Endothelial cell of umbilical vein (primary cell): ENCODE measurements around the gene ZNF330. TPM values are rescaled to one million over a fixed set of nuclear protein-coding genes. Genes with fewer than 3 reads are reported as not detected.

ENCODE experiments used
- BruUV-seq: library from RNA; stranded (reverse); fragments of 400-500 nt; replicated peaks from 2 replicates; lab custom pipeline; 2021; lab: Mats Ljungman, UMichigan
- CTCF ChIA-PET: fragments of 300-600, 350-600 bp; sonication (Branson Sonifier 250); formaldehyde crosslinking; loops from one replicate; lab custom pipeline; 2021; ENCODE audit warnings: antibody characterized with exemption, inconsistent platforms; lab: Charles Lee
- POLR2A ChIA-PET: fragments of 300-600, 350-600 bp; sonication (Branson Sonifier 250); formaldehyde crosslinking; loops from one replicate; lab custom pipeline; 2021; ENCODE audit warnings: antibody characterized with exemption, inconsistent platforms; lab: Charles Lee
- DNase-seq: peaks from one replicate; pipeline ENCODE4 v3.0.0-alpha.2; 2011; ENCODE audit warnings: low read depth, low spot score
- FAIRE-seq: peaks from 2 replicates; lab custom pipeline; 2011; peaks lifted over from hg19 to GRCh38; lab: Jason Lieb, UNC
- H2AFZ ChIP-seq: 2 replicates; pipeline ENCODE4 v1.6.0; 2012; ENCODE audit warnings: low read depth, low read length, control low read depth, inconsistent platforms
- H3K27ac ChIP-seq: 2 replicates; pipeline ENCODE4 v1.5.1; 2011; ENCODE audit warnings: low read depth, mild to moderate bottlenecking, control low read depth, low read length, moderate library complexity; ENCODE audit not compliant: insufficient read depth
- H3K27me3 ChIP-seq, 2 experiments: 2 replicates each; pipeline versions ENCODE4 v1.6.0 to v1.6.1; 2011; ENCODE audit warnings: low read length in 2 of 2, mixed read lengths in 1 of 2; ENCODE audit not compliant: control insufficient read depth in 2 of 2, insufficient read depth in 2 of 2
- H3K36me3 ChIP-seq, 2 experiments: 2 replicates in 1 of 2; 3 replicates in 1 of 2; pipeline ENCODE4 v1.5.1; 2011; ENCODE audit warnings: low read length in 2 of 2, mild to moderate bottlenecking in 1 of 2, moderate library complexity in 1 of 2; ENCODE audit not compliant: control insufficient read depth in 2 of 2, insufficient read depth in 2 of 2; ENCODE audit errors: extremely low read depth in 1 of 2
- H3K4me1 ChIP-seq: 3 replicates; pipeline ENCODE4 v1.5.1; 2011; ENCODE audit warnings: mild to moderate bottlenecking, low read length; ENCODE audit not compliant: control insufficient read depth, insufficient read depth; ENCODE audit errors: extremely low read depth
- H3K4me2 ChIP-seq: 2 replicates; pipeline ENCODE4 v1.6.1; 2011; ENCODE audit warnings: low read length, control low read depth, mixed read lengths; ENCODE audit not compliant: insufficient read depth
- H3K4me3 ChIP-seq, 3 experiments: fragments of 200-600 bp in 1 of 3; sonication (generic), shearing (Covaris generic) in 1 of 3; replicated peaks in 1 of 3; 2 replicates each; pipeline ENCODE4 v1.5.1; 2011 to 2016; ENCODE audit warnings: control low read depth in 3 of 3, low read length in 3 of 3, mild to moderate bottlenecking in 2 of 3, inconsistent platforms in 1 of 3, low read depth in 1 of 3, moderate library complexity in 1 of 3; ENCODE audit not compliant: insufficient read depth in 1 of 3
- H3K79me2 ChIP-seq: 2 replicates; pipeline ENCODE4 v1.6.0; 2012; ENCODE audit warnings: low read length, inconsistent platforms; ENCODE audit not compliant: control insufficient read depth, insufficient read depth
- H3K9ac ChIP-seq: replicated peaks from 2 replicates; pipeline ENCODE3; 2011; ENCODE audit warnings: low read length, control low read depth; ENCODE audit not compliant: insufficient read depth; ENCODE audit errors: extremely low read depth
- H3K9me1 ChIP-seq: replicated peaks from 3 replicates; pipeline ENCODE4 v1.6.0; 2011; ENCODE audit warnings: mild to moderate bottlenecking, low read length; ENCODE audit not compliant: control insufficient read depth, insufficient read depth; ENCODE audit errors: extremely low read depth
- H3K9me3 ChIP-seq: replicated peaks from 2 replicates; pipeline ENCODE4 v1.5.1; 2012; ENCODE audit warnings: low read length, inconsistent platforms; ENCODE audit not compliant: control insufficient read depth, insufficient read depth
- H4K20me1 ChIP-seq: replicated peaks from 2 replicates; pipeline ENCODE3; 2011; ENCODE audit warnings: mild to moderate bottlenecking, low read length; ENCODE audit not compliant: control insufficient read depth, insufficient read depth; ENCODE audit errors: extremely low read depth
- FOS ChIP-seq: IDR thresholded peaks from 2 replicates; pipeline ENCODE4 v1.6.1; 2011; ENCODE audit warnings: mild to moderate bottlenecking, low read length, moderate library complexity, borderline replicate concordance; ENCODE audit not compliant: insufficient read depth
- GATA2 ChIP-seq: IDR thresholded peaks from 2 replicates; pipeline ENCODE4 v1.7.0; 2011; ENCODE audit warnings: low read depth, mild to moderate bottlenecking, moderate library complexity, mixed read lengths, low read length; ENCODE audit not compliant: insufficient read length, insufficient read depth
- JUN ChIP-seq: IDR thresholded peaks from 2 replicates; pipeline ENCODE4 v1.6.1; 2011; ENCODE audit warnings: borderline replicate concordance, low read depth; ENCODE audit not compliant: insufficient read length, insufficient read depth
- MYC ChIP-seq: IDR thresholded peaks from one replicate; pipeline ENCODE4 v1.6.1; 2011; ENCODE audit warnings: mild to moderate bottlenecking, low read depth, low read length
- POLR2A ChIP-seq: IDR thresholded peaks from 2 replicates; pipeline ENCODE4 v1.6.1; 2012; ENCODE audit warnings: low read depth, mild to moderate bottlenecking, control low read depth, low read length
- POLR2AphosphoS5 ChIP-seq: IDR thresholded peaks from 2 replicates; pipeline ENCODE4 v1.6.1; 2012; ENCODE audit warnings: low read depth, mild to moderate bottlenecking, control low read depth, low read length, moderate library complexity; ENCODE audit not compliant: insufficient read depth
- dilution Hi-C: fragments of 300-500 bp; cut with MboI; formaldehyde crosslinking; loops from one replicate; pipeline ENCODE4 v1.15.0; 2019; ENCODE audit warnings: low sequenced_read_pairs; ENCODE audit not compliant: extremely low pct_ligation_motif_present
- intact Hi-C: fragments of 100-400 bp; cut with micrococcal nuclease; formaldehyde crosslinking; loops from one replicate; pipeline ENCODE4 v1.10.0; 2022
- polyA plus RNA-seq, 4 experiments: library from polyadenylated mRNA; depleted of rRNA in 3 of 4; stranded (reverse) in 3 of 4; unstranded in 1 of 4; fragments of >200 nt; gene quantifications; 2 replicates each; pipeline versions ENCODE4 v1.2.1 to v1.2.3, GENCODE V29; 2011 to 2012; ENCODE audit warnings: missing spikeins in 1 of 4
- total RNA-seq: library from RNA; stranded (reverse); gene quantifications from 2 replicates; pipeline ENCODE4 v1.2.3, GENCODE V29; 2021
- TF ChIP-seq, protein P1 (sequence below): IDR thresholded peaks from 2 replicates; pipeline ENCODE4 v1.6.1; 2011; ENCODE audit not compliant: insufficient read depth, insufficient read length
- TF ChIP-seq, protein P2 (sequence below), 2 donors: IDR thresholded peaks; 1 replicate in 1 of 2; 2 replicates in 1 of 2; pipeline ENCODE4 v1.5.1; 2011; ENCODE audit warnings: low read length in 2 of 2, mild to moderate bottlenecking in 2 of 2, moderate library complexity in 2 of 2, control low read depth in 1 of 2, inconsistent platforms in 1 of 2, low read depth in 1 of 2; ENCODE audit not compliant: insufficient read depth in 1 of 2; ENCODE audit errors: extremely low read depth in 1 of 2

ZNF330 gene
- total and polyA plus RNA-seq, 2 donors (not counting 3 experiments of a cell fraction or from before 2014, with no cell fraction given): 15.5 to 31.0 TPM

GRCh38 chr4:141248486-141248885 is 27.8 kb downstream of the ZNF330 start:
- H2AFZ ChIP-seq: no peak overlapping the region
- no peaks in the 10 kb centered on the region for H3K9me1 ChIP-seq
- ChIA-PET CTCF (no interaction called here), POLR2A (no interaction called here)
- no peaks in the 10 kb centered on the region for H3K9me3 ChIP-seq
- FAIRE-seq (no peak), DNase-seq (no peak)
- H3K4me1 ChIP-seq: peaks cover 2% of the 10 kb centered on the region
- no TSS peak for BruUV-seq
- H4K20me1 ChIP-seq: no peaks in the 10 kb centered on the region
- intact Hi-C loops: no loop called here
- no peaks in the 10 kb centered on the region for H3K79me2 ChIP-seq
- H3K4me2 ChIP-seq: no peak overlapping the region
- no peak overlapping the region for H3K9ac ChIP-seq
- H3K4me3 ChIP-seq: no peak overlapping the region
- H3K36me3 ChIP-seq: no peaks in the 10 kb centered on the region
- no peak overlapping the region for H3K27ac ChIP-seq
- dilution Hi-C loops: no loop called here
- TF ChIP-seq FOS (no peak), GATA2 (no peak), JUN (no peak), POLR2AphosphoS5 (no peak), POLR2A (no peak)
- TF ChIP-seq, protein P1, sequence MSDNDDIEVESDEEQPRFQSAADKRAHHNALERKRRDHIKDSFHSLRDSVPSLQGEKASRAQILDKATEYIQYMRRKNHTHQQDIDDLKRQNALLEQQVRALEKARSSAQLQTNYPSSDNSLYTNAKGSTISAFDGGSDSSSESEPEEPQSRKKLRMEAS: no peak
- H3K27me3 ChIP-seq: no peaks in the 10 kb centered on the region

DNA sequence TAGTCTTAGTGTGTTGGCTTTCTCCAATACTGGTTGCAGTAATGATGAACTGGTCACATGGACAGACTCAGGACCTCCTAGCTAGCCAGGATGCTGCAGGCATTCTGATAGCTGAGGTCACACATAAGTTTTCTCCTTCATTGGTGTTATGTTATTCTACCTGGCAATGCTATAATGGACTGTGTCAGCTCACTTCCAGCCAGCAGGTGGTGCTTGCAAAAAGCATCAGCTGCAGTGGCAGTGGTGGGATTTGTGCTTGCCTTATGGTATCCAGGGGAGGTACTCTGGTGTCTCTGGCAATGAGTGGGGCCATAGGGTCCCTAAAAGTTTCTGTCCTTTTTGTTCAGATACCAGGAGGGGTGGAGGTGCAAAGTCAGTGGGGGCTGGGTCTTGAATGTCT is 33.6 kb downstream of the ZNF330 start:
- Histone ChIP-seq H3K79me2 (no peaks in the 10 kb centered on the region), H3K4me1 (no peaks in the 10 kb centered on the region), H2AFZ (no peak overlapping the region), H4K20me1 (no peaks in the 10 kb centered on the region), H3K9me3 (no peaks in the 10 kb centered on the region), H3K9ac (no peak overlapping the region), H3K27ac (no peak overlapping the region), H3K36me3 (no peaks in the 10 kb centered on the region), H3K27me3 (no peaks in the 10 kb centered on the region), H3K4me3 (no peak overlapping the region), H3K9me1 (no peaks in the 10 kb centered on the region), H3K4me2 (no peak overlapping the region)
- DNase-seq (no peak), FAIRE-seq (no peak)
- ChIA-PET CTCF (no interaction called here), POLR2A (no interaction called here)
- intact Hi-C loops: no loop called here
- dilution Hi-C loops: no loop called here
- TF ChIP-seq, protein P2, sequence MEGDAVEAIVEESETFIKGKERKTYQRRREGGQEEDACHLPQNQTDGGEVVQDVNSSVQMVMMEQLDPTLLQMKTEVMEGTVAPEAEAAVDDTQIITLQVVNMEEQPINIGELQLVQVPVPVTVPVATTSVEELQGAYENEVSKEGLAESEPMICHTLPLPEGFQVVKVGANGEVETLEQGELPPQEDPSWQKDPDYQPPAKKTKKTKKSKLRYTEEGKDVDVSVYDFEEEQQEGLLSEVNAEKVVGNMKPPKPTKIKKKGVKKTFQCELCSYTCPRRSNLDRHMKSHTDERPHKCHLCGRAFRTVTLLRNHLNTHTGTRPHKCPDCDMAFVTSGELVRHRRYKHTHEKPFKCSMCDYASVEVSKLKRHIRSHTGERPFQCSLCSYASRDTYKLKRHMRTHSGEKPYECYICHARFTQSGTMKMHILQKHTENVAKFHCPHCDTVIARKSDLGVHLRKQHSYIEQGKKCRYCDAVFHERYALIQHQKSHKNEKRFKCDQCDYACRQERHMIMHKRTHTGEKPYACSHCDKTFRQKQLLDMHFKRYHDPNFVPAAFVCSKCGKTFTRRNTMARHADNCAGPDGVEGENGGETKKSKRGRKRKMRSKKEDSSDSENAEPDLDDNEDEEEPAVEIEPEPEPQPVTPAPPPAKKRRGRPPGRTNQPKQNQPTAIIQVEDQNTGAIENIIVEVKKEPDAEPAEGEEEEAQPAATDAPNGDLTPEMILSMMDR (IDR thresholded peaks at IDR 0.05; ENCODE audit: extremely low read depth in 1 of 2, insufficient read depth in 1 of 2, low read depth in 1 of 2, low read length in 2 of 2): no peak
- no peak for TF ChIP-seq MYC
- no peak for TF ChIP-seq GATA2
- no peak for TF ChIP-seq JUN
- no TSS peak for BruUV-seq
